Stimulated activated naive CD4-positive, alpha-beta T cell (primary cell): ENCODE data around the gene YIPF7.
A peak's percentile ranks its signal among the peaks of the same experiment; 100 is the strongest.

Source experiments
- DNase-seq, 6 experiments: peaks; one replicate each; lab custom pipeline; 2025; lab: John Stamatoyannopoulos, UW

Gene YIPF7

GRCh38 chr4:44651425-44651824, at the start of gene YIPF7:
YIPF7 (minus strand) TSS chr4:44651625; CDS start chr4:44650100, 1,525 bp downstream.
- no peak for DNase-seq

DNA sequence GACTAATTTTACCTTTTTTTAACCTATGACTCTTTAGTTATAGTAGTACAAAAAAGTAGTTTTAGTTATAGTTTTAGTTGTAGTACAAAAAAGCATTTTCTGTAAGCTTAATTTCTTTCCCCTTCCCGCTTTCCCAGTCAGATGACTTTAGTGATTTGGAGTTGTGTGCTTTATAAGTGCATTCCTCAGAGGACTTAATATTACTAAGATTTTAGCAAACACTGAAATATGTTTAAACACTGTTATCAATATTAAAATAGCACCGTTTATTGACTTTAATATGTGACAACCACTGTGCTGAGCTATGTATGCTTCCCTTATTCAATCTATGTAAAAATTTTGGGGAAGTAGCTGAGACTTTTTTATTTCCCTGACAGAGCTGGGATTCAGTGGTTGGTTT, 49.6 kb upstream of the YIPF7 start:
- DNase-seq, result no peak

- no peak for DNase-seq
These were observed 49.0 kb upstream of the YIPF7 start for GRCh38 chr4:44700427-44700826.

DNA sequence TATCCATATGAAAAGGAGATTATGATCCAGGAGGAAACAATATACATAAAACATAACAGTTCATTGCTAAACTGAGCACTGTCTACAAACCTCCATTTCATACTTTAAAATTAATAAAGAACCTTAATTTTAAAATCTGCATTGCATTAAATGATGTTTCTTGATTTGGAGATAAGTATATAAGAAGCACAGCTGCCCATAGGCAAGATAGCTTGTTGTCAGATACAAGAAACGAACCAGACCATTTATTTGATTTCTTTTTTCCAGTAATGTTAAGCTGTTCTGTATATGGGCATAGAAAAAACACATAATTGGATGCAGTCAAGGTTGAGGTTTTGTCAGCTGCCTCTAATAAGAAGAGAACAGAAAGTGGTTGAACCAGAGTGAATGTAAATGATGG, 33.2 kb upstream of the YIPF7 start:
- no peak for DNase-seq

DNA sequence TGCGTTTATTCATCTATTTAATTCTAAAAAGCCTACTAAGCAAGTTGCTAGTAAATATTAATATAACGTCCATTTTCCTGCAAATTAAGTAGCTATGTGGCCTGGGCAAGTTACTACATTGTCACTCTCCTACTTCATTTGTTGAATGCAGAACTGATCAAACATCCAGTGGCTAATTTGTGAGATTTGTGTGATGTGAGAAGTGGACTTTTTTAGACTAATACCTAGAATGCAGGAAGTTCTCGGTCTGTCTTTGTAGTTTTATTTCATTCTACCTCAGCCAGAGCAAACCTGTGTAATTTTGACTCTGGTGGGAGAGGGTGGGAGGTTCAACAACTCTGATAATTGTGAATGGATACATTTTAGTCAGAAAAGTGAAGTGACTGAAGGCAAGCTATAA, 27.6 kb upstream of the YIPF7 start:
- no peak for DNase-seq

DNA sequence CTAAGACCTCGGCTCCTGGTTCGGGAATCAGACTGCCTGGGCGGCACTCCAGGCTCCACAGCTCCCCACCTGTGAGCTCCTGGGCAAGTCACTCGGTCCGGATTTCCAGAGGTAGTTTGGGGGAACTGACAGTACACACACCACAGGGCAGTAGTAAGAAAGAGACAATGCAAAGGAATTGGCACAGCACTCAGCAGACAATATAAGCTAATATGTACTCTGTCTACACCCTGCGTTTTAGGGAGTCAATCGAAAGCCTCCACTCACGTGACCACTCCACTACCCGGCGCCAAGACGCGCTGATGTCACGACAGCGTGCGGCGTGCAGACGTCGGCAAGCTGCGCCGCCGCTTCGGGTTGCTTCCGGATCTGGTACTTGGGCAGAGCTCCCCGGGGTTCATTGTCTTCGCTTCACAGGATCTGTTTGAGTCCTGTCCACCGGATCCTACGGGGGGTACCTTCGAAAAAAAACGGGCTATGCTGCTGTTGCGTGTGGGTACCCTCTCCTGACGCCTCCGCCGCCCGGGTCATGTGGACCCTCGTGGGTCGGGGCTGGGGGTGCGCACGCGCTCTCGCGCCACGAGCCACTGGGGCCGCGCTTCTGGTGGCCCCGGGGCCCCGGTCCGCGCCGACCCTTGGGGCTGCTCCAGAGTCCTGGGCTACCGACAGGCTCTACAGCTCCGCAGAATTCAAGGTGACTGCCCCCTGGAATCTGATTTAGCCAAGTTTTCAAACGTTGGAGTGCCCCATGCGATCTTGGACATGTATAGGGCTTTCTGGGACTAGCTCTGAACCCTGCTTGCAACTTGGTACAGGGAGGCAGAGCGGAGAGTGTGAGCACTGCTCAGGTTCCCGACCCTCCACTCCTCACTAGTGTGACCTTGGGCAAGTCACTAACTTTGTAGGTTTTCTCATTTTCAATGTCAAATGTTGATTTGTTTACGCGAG, 26.9 kb upstream of the YIPF7 start, which contains the start of gene GUF1:
TSS of gene GUF1 (plus strand) at position 327 of the 948 bp plus-strand sequence. CDS start at position 530, 203 bp downstream.
- peak; percentile 77 to 94 (median 86) for DNase-seq

DNA sequence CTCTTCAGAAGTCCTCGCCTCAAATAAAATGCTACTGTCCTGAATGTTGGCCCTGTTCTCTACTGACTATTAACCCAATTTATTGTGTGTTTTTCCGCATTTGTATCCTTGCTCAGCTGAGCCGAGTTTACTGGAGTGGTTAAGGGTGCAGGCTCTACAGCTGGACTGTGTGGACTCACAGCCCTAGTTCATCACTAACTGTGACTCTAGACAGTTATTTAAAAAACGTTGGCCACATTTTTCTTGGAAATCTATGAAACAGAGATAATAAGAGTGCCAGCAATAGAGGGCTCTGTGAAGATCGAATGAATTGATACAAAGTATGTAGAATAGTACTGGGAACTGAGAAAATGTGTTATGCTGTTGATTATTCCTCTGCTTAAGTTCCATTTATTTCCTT, 23.9 kb upstream of the YIPF7 start:
- DNase-seq, result no peak

DNA sequence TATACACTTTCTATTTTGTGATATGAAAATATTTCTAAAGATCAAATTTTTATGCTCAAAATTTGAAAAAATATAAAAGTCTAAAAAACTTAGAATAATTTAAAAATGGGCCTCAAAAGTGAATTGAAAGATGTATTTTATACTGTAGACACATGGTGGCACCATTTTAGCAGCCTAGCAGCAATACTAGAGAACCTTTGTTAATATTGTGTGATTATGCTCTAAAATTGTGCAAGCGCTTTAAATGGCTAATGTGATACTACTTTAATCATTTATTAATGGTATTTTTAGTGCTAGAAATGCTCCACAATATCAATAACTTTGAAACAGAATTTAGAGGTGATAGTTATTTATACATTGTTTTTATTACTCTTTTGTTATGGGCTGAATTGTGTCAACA, 23.0 kb upstream of the YIPF7 start:
- no peak for DNase-seq

GRCh38 chr4:44671636-44672035, 20.2 kb upstream of the YIPF7 start:
- no peak for DNase-seq

- DNase-seq, result no peak
These were observed 19.2 kb upstream of the YIPF7 start for GRCh38 chr4:44670506-44671199.

GRCh38 chr4:44668526-44668925, 17.1 kb upstream of the YIPF7 start:
- no peak for DNase-seq

GRCh38 chr4:44663539-44664263, 12.3 kb upstream of the YIPF7 start:
- DNase-seq, result no peak

- no peak for DNase-seq
These were observed 11.2 kb upstream of the YIPF7 start for GRCh38 chr4:44662623-44663005.

- no peak for DNase-seq
These were observed 10.7 kb upstream of the YIPF7 start for GRCh38 chr4:44661940-44662622.

GRCh38 chr4:44660396-44660795, 9.0 kb upstream of the YIPF7 start:
- DNase-seq, result no peak

DNA sequence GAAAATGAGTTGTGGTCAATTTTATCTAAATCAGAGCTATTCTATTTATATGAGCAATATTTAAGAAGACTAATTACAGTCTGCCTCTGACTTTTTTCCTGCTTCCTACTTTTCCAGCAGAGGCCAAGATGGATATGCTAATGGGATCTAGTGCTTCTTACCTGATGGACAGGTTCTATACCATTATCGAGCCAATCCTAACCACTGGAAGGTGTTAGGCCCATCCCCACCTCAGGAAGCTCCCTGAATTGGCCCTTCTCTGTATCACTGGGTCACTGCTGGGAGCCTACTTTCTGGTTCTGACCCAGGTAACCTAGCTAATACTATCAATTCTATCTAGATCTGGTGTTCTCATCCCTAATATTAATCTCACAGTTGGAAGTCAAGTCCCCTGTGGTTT, 577 bp upstream of the YIPF7 start:
- DNase-seq, result no peak

DNA sequence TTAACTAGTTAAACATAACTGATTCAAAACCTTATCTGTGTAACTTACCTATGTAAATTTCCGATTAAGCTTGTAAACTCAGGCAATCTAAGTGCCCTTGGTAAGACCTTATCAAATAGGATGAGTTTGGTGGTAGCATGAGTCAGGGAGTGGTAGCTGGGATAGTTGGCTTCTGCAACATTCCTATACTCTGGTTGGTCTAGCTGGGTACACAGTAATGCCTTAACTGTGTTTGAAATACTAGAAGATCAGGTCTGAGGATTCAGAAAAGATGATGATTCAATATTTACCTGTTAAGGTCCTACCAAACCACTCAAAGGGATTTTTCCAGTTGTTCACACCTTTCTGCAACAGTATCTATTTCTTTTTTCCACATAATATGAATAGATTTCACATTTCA, 5.3 kb downstream of the YIPF7 start:
- no peak for DNase-seq

DNA sequence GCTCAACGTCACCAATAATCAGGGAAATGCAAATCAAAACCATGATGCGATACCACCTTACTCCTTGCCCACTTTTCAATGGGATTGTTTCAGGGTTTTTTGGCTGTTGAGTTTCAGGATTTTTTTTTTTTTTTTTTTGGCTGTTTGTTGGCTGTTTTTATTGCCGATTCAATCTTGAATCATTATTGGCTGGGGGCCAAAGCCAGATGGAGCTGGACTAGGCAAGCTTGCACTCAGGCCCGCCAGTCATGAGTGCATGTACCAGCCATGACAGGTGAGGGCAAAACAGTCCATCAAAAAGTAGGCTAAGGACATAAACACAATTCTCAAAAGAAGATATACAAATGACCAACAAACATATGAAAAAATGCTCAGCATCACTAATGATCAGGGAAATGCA, 13.3 kb downstream of the YIPF7 start:
- no peak for DNase-seq

DNA sequence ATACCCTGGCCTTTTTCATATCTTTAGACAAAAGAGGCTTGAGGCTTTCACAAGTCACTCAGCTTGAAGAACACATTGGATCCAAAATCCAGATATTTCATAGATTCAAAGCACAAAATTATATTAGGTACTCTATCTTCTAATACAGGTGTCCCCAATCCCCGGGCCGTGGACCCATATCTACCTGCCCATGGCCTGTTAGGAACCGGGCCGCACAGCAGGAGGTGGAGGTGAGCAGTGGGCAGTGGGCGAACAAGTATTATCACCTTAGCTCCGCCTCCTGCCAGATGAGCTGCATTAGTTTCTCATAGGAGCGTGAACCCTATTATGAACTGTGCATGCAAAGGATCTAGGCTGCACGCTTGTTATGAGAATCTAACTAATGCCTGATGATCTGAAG, 18.7 kb downstream of the YIPF7 start:
- no peak for DNase-seq

GRCh38 chr4:44632089-44632488, 19.3 kb downstream of the YIPF7 start:
- no peak for DNase-seq

DNA sequence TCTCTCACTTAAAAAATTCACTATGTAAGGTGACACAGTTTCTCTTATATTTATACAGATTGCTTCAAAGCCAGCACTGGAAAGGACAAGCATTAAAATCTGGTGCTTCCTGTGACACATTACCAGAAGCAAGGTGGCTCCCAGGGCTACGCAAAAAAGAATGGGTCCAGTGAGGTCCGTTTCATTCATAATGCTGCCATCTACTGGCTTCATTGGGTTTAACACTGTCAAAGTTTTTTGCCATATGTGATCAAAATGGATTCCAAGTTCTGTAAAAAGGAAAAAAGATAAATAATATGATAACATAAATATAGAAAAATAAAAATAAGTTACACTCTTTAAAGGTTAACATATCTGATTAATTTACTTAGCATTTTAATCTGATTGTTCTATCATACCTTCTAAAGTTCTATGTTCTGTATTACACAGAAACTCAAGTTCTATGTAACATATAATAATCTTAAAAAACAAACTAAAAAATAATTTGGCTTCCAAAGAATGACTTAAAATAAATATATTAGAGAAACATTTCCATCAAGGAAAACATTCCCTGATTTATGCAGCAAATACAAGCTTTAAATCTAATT, 22.1 kb downstream of the YIPF7 start:
- DNase-seq, result peak in 2 of 6 experiments; percentile 35 to 39
